Endothelial cell (in vitro differentiated cells): ENCODE measurements around the gene SLC34A1. TPM values are rescaled to one million over a fixed set of nuclear protein-coding genes. Genes with fewer than 3 reads are reported as not detected.

Source experiments
- DNase-seq: peaks from one replicate; pipeline ENCODE4 v3.0.0; 2021; ENCODE audit warnings: low spot score
- H3K27ac Mint-ChIP-seq: one replicate; pipeline ENCODE4 v1.8.0; 2021; ENCODE audit warnings: mixed read lengths, inconsistent platforms; ENCODE audit not compliant: unreplicated experiment
- H3K27me3 Mint-ChIP-seq: one replicate; pipeline ENCODE4 v1.8.0; 2021; ENCODE audit warnings: mild to moderate bottlenecking, moderate library complexity, mixed read lengths, inconsistent platforms; ENCODE audit not compliant: unreplicated experiment
- H3K36me3 Mint-ChIP-seq: one replicate; pipeline ENCODE4 v1.8.0; 2021; ENCODE audit warnings: mild to moderate bottlenecking, low read depth, mixed read lengths, inconsistent platforms; ENCODE audit not compliant: unreplicated experiment
- H3K4me1 Mint-ChIP-seq: one replicate; pipeline ENCODE4 v1.8.0; 2021; ENCODE audit warnings: mild to moderate bottlenecking, mixed read lengths, inconsistent platforms; ENCODE audit not compliant: unreplicated experiment
- H3K4me3 Mint-ChIP-seq: one replicate; pipeline ENCODE4 v1.8.0; 2021; ENCODE audit warnings: mild to moderate bottlenecking, mixed read lengths, inconsistent platforms; ENCODE audit not compliant: unreplicated experiment
- H3K9me3 Mint-ChIP-seq: one replicate; pipeline ENCODE4 v1.8.0; 2021; ENCODE audit warnings: mixed read lengths, inconsistent platforms; ENCODE audit not compliant: unreplicated experiment
- CTCF ChIP-seq: fragments of 200-600 bp; sonication (generic); IDR thresholded peaks from one replicate; pipeline ENCODE4 v1.5.0; 2021; ENCODE audit warnings: antibody characterized with exemption; ENCODE audit not compliant: unreplicated experiment
- total RNA-seq: library from RNA; stranded (reverse); fragmentation: NEBNext Ultra II Directional; extraction: Animal tissue kit (Norgen Biotek cat#: 25700); gene quantifications from one replicate; pipeline ENCODE4 v1.2.1, GENCODE V29; 2021; ENCODE audit not compliant: unreplicated experiment

SLC34A1 gene
- total RNA-seq, 1 donor from 2014 or later, result not detected

- peaks cover 16% of the 10 kb centered on the region for H3K4me1 Mint-ChIP-seq
- H3K4me3 Mint-ChIP-seq, result no peak overlapping the region
- no peak overlapping the region for H3K27ac Mint-ChIP-seq
- peaks cover 10% of the 10 kb centered on the region for H3K27me3 Mint-ChIP-seq
- H3K9me3 Mint-ChIP-seq, result no peaks in the 10 kb centered on the region
- peaks cover 3% of the 10 kb centered on the region for H3K36me3 Mint-ChIP-seq
- no peak for TF ChIP-seq CTCF
- DNase-seq, result no peak
Observed at GRCh38 chr5:177397875-177398390, 13.7 kb downstream of the SLC34A1 start.

GRCh38 chr5:177399997-177400868, 16.0 kb downstream of the SLC34A1 start, which contains the start of gene PFN3:
PFN3 (minus strand) TSS chr5:177400661; CDS start chr5:177400576, 85 bp downstream.
- no peak within 1 kb of the TSS for H3K27ac Mint-ChIP-seq
- DNase-seq, result no peak
- no peaks in the 10 kb centered on the region for H3K9me3 Mint-ChIP-seq
- no peak within 1 kb of the TSS for H3K4me3 Mint-ChIP-seq
- H3K36me3 Mint-ChIP-seq, result peaks cover 3% of the 10 kb centered on the region
- H3K4me1 Mint-ChIP-seq, result peaks cover 15% of the 10 kb centered on the region
- no peak for TF ChIP-seq CTCF
- H3K27me3 Mint-ChIP-seq, result peaks cover 13% of the 10 kb centered on the region

GRCh38 chr5:177402271-177403043, 18.2 kb downstream of the SLC34A1 start:
- peak; percentile 61 for DNase-seq
- H3K4me1 Mint-ChIP-seq, result peaks cover 7% of the 10 kb centered on the region
- H3K4me3 Mint-ChIP-seq, result peak overlapping the region; percentile 83
- TF ChIP-seq CTCF, result peak; percentile 41
- H3K9me3 Mint-ChIP-seq, result no peaks in the 10 kb centered on the region
- H3K27ac Mint-ChIP-seq, result no peak overlapping the region
- peaks cover 3% of the 10 kb centered on the region for H3K36me3 Mint-ChIP-seq
- H3K27me3 Mint-ChIP-seq, result peaks cover 16% of the 10 kb centered on the region

- no peak for DNase-seq
- H3K4me3 Mint-ChIP-seq, result peak overlapping the region; percentile 83
- H3K27ac Mint-ChIP-seq, result no peak overlapping the region
- peaks cover 15% of the 10 kb centered on the region for H3K27me3 Mint-ChIP-seq
- no peaks in the 10 kb centered on the region for H3K9me3 Mint-ChIP-seq
- peaks cover 3% of the 10 kb centered on the region for H3K36me3 Mint-ChIP-seq
- peaks cover 7% of the 10 kb centered on the region for H3K4me1 Mint-ChIP-seq
- TF ChIP-seq CTCF, result no peak
Observed at GRCh38 chr5:177403102-177403791, 19.0 kb downstream of the SLC34A1 start.
